NCI-H524 (cell line): ENCODE measurements around the gene KRTAP26-1.

Source experiments
- DNase-seq, 2 experiments: peaks; one replicate each; lab custom pipeline; 2025; lab: John Stamatoyannopoulos, UW

KRTAP26-1 gene

GRCh38 chr21:30271611-30272010, 48.5 kb downstream of the KRTAP26-1 start:
- DNase-seq, result no peak

- no peak for DNase-seq
Measured at GRCh38 chr21:30271156-30271555, 49.0 kb downstream of the KRTAP26-1 start.

GRCh38 chr21:30269803-30270530, 50.1 kb downstream of the KRTAP26-1 start:
- DNase-seq, result no peak
